ENCODE results near the gene IGFBP5.

IGFBP5 gene

GRCh38 chr2:216690456-216690852, 4.9 kb downstream of the IGFBP5 start:
- Histone ChIP-seq H3K4me1 (ENCODE audit: control insufficient read depth, insufficient read depth, low read length, poor library complexity, severe bottlenecking) (peaks cover 31% of the 10 kb centered on the region), H3K4me3 (ENCODE audit: insufficient read depth, low read depth, low read length, poor library complexity, severe bottlenecking) (no peak overlapping the region), H3K36me3 (ENCODE audit: control insufficient read depth, insufficient read depth, low read length) (no peaks in the 10 kb centered on the region), H3K27ac (ENCODE audit: insufficient read depth, low read length, poor library complexity, severe bottlenecking) (no peak overlapping the region), H3K27me3 (replicated peaks; ENCODE audit: control insufficient read depth, insufficient read depth, low read length, poor library complexity, severe bottlenecking) (peaks cover 31% of the 10 kb centered on the region), H3K9me3 (ENCODE audit: control insufficient read depth, low read length) (no peaks in the 10 kb centered on the region)
- DNase-seq = no peak

- Histone ChIP-seq H3K36me3 (ENCODE audit: control insufficient read depth, insufficient read depth, low read length) (no peaks in the 10 kb centered on the region), H3K9me3 (ENCODE audit: control insufficient read depth, low read length) (no peaks in the 10 kb centered on the region), H3K27me3 (replicated peaks; ENCODE audit: control insufficient read depth, insufficient read depth, low read length, poor library complexity, severe bottlenecking) (peaks cover 21% of the 10 kb centered on the region), H3K27ac (ENCODE audit: insufficient read depth, low read length, poor library complexity, severe bottlenecking) (no peak overlapping the region), H3K4me3 (ENCODE audit: insufficient read depth, low read depth, low read length, poor library complexity, severe bottlenecking) (no peak overlapping the region), H3K4me1 (ENCODE audit: control insufficient read depth, insufficient read depth, low read length, poor library complexity, severe bottlenecking) (peaks cover 23% of the 10 kb centered on the region)
- DNase-seq = no peak
Measured at GRCh38 chr2:216689397-216689796, 6.0 kb downstream of the IGFBP5 start.

- Histone ChIP-seq H3K36me3 (ENCODE audit: control insufficient read depth, insufficient read depth, low read length) (no peaks in the 10 kb centered on the region), H3K27ac (ENCODE audit: insufficient read depth, low read length, poor library complexity, severe bottlenecking) (no peak overlapping the region), H3K4me3 (ENCODE audit: insufficient read depth, low read depth, low read length, poor library complexity, severe bottlenecking) (no peak overlapping the region), H3K9me3 (ENCODE audit: control insufficient read depth, low read length) (no peaks in the 10 kb centered on the region), H3K27me3 (replicated peaks; ENCODE audit: control insufficient read depth, insufficient read depth, low read length, poor library complexity, severe bottlenecking) (peaks cover 15% of the 10 kb centered on the region), H3K4me1 (ENCODE audit: control insufficient read depth, insufficient read depth, low read length, poor library complexity, severe bottlenecking) (peaks cover 18% of the 10 kb centered on the region)
- DNase-seq = no peak
Measured at GRCh38 chr2:216688731-216689340, 6.5 kb downstream of the IGFBP5 start.

GRCh38 chr2:216687646-216688045, 7.7 kb downstream of the IGFBP5 start:
- Histone ChIP-seq H3K36me3 (ENCODE audit: control insufficient read depth, insufficient read depth, low read length) (no peaks in the 10 kb centered on the region), H3K27me3 (replicated peaks; ENCODE audit: control insufficient read depth, insufficient read depth, low read length, poor library complexity, severe bottlenecking) (peaks cover 4% of the 10 kb centered on the region), H3K4me1 (ENCODE audit: control insufficient read depth, insufficient read depth, low read length, poor library complexity, severe bottlenecking) (peaks cover 15% of the 10 kb centered on the region), H3K27ac (ENCODE audit: insufficient read depth, low read length, poor library complexity, severe bottlenecking) (no peak overlapping the region), H3K4me3 (ENCODE audit: insufficient read depth, low read depth, low read length, poor library complexity, severe bottlenecking) (no peak overlapping the region), H3K9me3 (ENCODE audit: control insufficient read depth, low read length) (no peaks in the 10 kb centered on the region)
- DNase-seq = no peak

GRCh38 chr2:216687111-216687510, 8.2 kb downstream of the IGFBP5 start:
- DNase-seq = no peak
- H3K4me3 ChIP-seq (ENCODE audit: insufficient read depth, low read depth, low read length, poor library complexity, severe bottlenecking) = no peak overlapping the region
- no peak overlapping the region for H3K27ac ChIP-seq (ENCODE audit: insufficient read depth, low read length, poor library complexity, severe bottlenecking)
- peaks cover 10% of the 10 kb centered on the region for H3K4me1 ChIP-seq (ENCODE audit: control insufficient read depth, insufficient read depth, low read length, poor library complexity, severe bottlenecking)
- no peaks in the 10 kb centered on the region for H3K27me3 ChIP-seq (replicated peaks; ENCODE audit: control insufficient read depth, insufficient read depth, low read length, poor library complexity, severe bottlenecking)
- H3K36me3 ChIP-seq (ENCODE audit: control insufficient read depth, insufficient read depth, low read length) = no peaks in the 10 kb centered on the region
- no peaks in the 10 kb centered on the region for H3K9me3 ChIP-seq (ENCODE audit: control insufficient read depth, low read length)

GRCh38 chr2:216685327-216685875, 9.9 kb downstream of the IGFBP5 start:
- Histone ChIP-seq H3K9me3 (ENCODE audit: control insufficient read depth, low read length) (no peaks in the 10 kb centered on the region), H3K36me3 (ENCODE audit: control insufficient read depth, insufficient read depth, low read length) (no peaks in the 10 kb centered on the region), H3K27me3 (replicated peaks; ENCODE audit: control insufficient read depth, insufficient read depth, low read length, poor library complexity, severe bottlenecking) (no peaks in the 10 kb centered on the region), H3K4me1 (ENCODE audit: control insufficient read depth, insufficient read depth, low read length, poor library complexity, severe bottlenecking) (no peaks in the 10 kb centered on the region), H3K27ac (ENCODE audit: insufficient read depth, low read length, poor library complexity, severe bottlenecking) (no peak overlapping the region), H3K4me3 (ENCODE audit: insufficient read depth, low read depth, low read length, poor library complexity, severe bottlenecking) (no peak overlapping the region)
- no peak for DNase-seq

GRCh38 chr2:216683846-216684245, 11.5 kb downstream of the IGFBP5 start:
- H3K4me1 ChIP-seq (ENCODE audit: control insufficient read depth, insufficient read depth, low read length, poor library complexity, severe bottlenecking) = no peaks in the 10 kb centered on the region
- no peaks in the 10 kb centered on the region for H3K9me3 ChIP-seq (ENCODE audit: control insufficient read depth, low read length)
- no peak overlapping the region for H3K27ac ChIP-seq (ENCODE audit: insufficient read depth, low read length, poor library complexity, severe bottlenecking)
- H3K27me3 ChIP-seq (replicated peaks; ENCODE audit: control insufficient read depth, insufficient read depth, low read length, poor library complexity, severe bottlenecking) = no peaks in the 10 kb centered on the region
- no peak for DNase-seq
- H3K36me3 ChIP-seq (ENCODE audit: control insufficient read depth, insufficient read depth, low read length) = no peaks in the 10 kb centered on the region
- no peak overlapping the region for H3K4me3 ChIP-seq (ENCODE audit: insufficient read depth, low read depth, low read length, poor library complexity, severe bottlenecking)

- no peak overlapping the region for H3K27ac ChIP-seq (ENCODE audit: insufficient read depth, low read length, poor library complexity, severe bottlenecking)
- DNase-seq = no peak
- no peaks in the 10 kb centered on the region for H3K36me3 ChIP-seq (ENCODE audit: control insufficient read depth, insufficient read depth, low read length)
- no peaks in the 10 kb centered on the region for H3K27me3 ChIP-seq (replicated peaks; ENCODE audit: control insufficient read depth, insufficient read depth, low read length, poor library complexity, severe bottlenecking)
- H3K4me1 ChIP-seq (ENCODE audit: control insufficient read depth, insufficient read depth, low read length, poor library complexity, severe bottlenecking) = no peaks in the 10 kb centered on the region
- no peaks in the 10 kb centered on the region for H3K9me3 ChIP-seq (ENCODE audit: control insufficient read depth, low read length)
- H3K4me3 ChIP-seq (ENCODE audit: insufficient read depth, low read depth, low read length, poor library complexity, severe bottlenecking) = no peak overlapping the region
Measured at GRCh38 chr2:216681683-216682082, 13.7 kb downstream of the IGFBP5 start.

- Histone ChIP-seq H3K36me3 (ENCODE audit: control insufficient read depth, insufficient read depth, low read length) (no peaks in the 10 kb centered on the region), H3K9me3 (ENCODE audit: control insufficient read depth, low read length) (no peaks in the 10 kb centered on the region), H3K4me1 (ENCODE audit: control insufficient read depth, insufficient read depth, low read length, poor library complexity, severe bottlenecking) (no peaks in the 10 kb centered on the region), H3K27me3 (replicated peaks; ENCODE audit: control insufficient read depth, insufficient read depth, low read length, poor library complexity, severe bottlenecking) (no peaks in the 10 kb centered on the region), H3K4me3 (ENCODE audit: insufficient read depth, low read depth, low read length, poor library complexity, severe bottlenecking) (no peak overlapping the region), H3K27ac (ENCODE audit: insufficient read depth, low read length, poor library complexity, severe bottlenecking) (no peak overlapping the region)
- DNase-seq = no peak
Measured at GRCh38 chr2:216680951-216681629, 14.3 kb downstream of the IGFBP5 start.

GRCh38 chr2:216679658-216680024, 15.7 kb downstream of the IGFBP5 start:
- Histone ChIP-seq H3K36me3 (ENCODE audit: control insufficient read depth, insufficient read depth, low read length) (no peaks in the 10 kb centered on the region), H3K27me3 (replicated peaks; ENCODE audit: control insufficient read depth, insufficient read depth, low read length, poor library complexity, severe bottlenecking) (no peaks in the 10 kb centered on the region), H3K4me3 (ENCODE audit: insufficient read depth, low read depth, low read length, poor library complexity, severe bottlenecking) (no peak overlapping the region), H3K27ac (ENCODE audit: insufficient read depth, low read length, poor library complexity, severe bottlenecking) (no peak overlapping the region), H3K9me3 (ENCODE audit: control insufficient read depth, low read length) (no peaks in the 10 kb centered on the region), H3K4me1 (ENCODE audit: control insufficient read depth, insufficient read depth, low read length, poor library complexity, severe bottlenecking) (no peaks in the 10 kb centered on the region)
- no peak for DNase-seq

Data from effector memory CD4-positive, alpha-beta T cell (primary cell).